B cell (primary cell): Measurements from ENCODE around the gene DIP2A.

Experiments used
- CTCF ChIP-seq: fragments of 200-600 bp; IDR thresholded peaks from one replicate; pipeline ENCODE4 v1.8.0; 2022; ENCODE audit warnings: antibody characterized with exemption, mild to moderate bottlenecking
- EZH2 ChIP-seq: IDR thresholded peaks from 2 replicates; pipeline ENCODE4 v1.6.1; 2012; ENCODE audit warnings: borderline replicate concordance, low read depth, mild to moderate bottlenecking, moderate library complexity, low read length; ENCODE audit not compliant: insufficient read depth, poor library complexity, severe bottlenecking

GRCh38 chr21:46550116-46550941 is 91.6 kb downstream of the DIP2A start:
- TF ChIP-seq CTCF (no peak), EZH2 (no peak)
